ENCODE results near the gene C4orf51.

C4orf51 gene

DNA sequence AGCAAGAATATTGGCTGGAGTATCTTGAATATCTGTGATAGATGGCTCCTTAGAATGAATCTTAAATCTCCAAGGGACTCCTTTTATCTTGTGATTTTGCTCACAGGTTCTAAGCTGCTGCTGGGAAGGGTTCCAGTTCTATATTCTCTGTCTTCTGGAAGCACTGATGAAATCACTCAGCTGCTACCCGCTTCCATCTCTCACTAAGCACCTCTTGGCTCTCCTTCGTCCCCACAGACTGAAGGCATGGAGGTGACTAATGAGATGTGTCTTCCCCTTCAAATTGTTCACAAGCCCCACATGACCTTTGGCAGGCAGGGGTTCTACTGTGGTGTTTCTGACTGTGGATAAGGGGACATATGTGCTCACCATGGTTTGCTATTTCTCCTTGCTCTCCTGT is 75.9 kb downstream of the C4orf51 start:
- Histone ChIP-seq H3K27me3 (ENCODE audit: control insufficient read depth, insufficient read depth, low read length) (no peaks in the 10 kb centered on the region), H3K9me3 (ENCODE audit: control insufficient read depth, low read length) (no peaks in the 10 kb centered on the region), H3K27ac (no peak overlapping the region), H3K4me3 (ENCODE audit: low read depth, low read length) (no peak overlapping the region), H3K4me1 (no peaks in the 10 kb centered on the region), H3K4me2 (ENCODE audit: low read length) (no peak overlapping the region), H2AFZ (no peak overlapping the region), H3K36me3 (ENCODE audit: control insufficient read depth, insufficient read depth, low read length) (no peaks in the 10 kb centered on the region), H3K9ac (no peak overlapping the region), H3K79me2 (no peaks in the 10 kb centered on the region)
- no peak for TF ChIP-seq CTCF (IDR thresholded peaks at IDR 0.05)

DNA sequence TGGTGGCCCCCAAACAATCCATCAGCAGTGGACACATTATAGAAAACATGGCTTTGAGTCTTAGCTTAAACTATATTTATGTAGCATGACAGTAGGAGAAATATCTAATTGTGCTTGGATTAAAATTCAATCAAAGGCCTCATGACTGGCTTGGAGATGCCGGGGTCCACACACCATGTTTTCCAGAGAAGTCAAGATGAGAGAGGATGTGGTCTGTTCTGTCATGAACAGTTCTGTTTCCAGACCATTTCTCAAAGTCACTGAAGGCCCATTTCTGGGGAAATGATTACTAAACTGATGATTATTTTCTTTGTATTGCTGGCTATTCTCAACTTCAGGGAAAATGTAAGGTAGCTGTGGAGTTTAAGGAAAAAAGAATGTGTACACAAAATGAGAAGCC is 76.3 kb downstream of the C4orf51 start:
- H3K4me2 ChIP-seq (ENCODE audit: low read length): no peak overlapping the region
- H3K4me3 ChIP-seq (ENCODE audit: low read depth, low read length): no peak overlapping the region
- no peak overlapping the region for H3K27ac ChIP-seq
- H2AFZ ChIP-seq: no peak overlapping the region
- H3K36me3 ChIP-seq (ENCODE audit: control insufficient read depth, insufficient read depth, low read length): no peaks in the 10 kb centered on the region
- no peaks in the 10 kb centered on the region for H3K9me3 ChIP-seq (ENCODE audit: control insufficient read depth, low read length)
- no peaks in the 10 kb centered on the region for H3K27me3 ChIP-seq (ENCODE audit: control insufficient read depth, insufficient read depth, low read length)
- no peaks in the 10 kb centered on the region for H3K79me2 ChIP-seq
- TF ChIP-seq CTCF (IDR thresholded peaks at IDR 0.05): no peak
- no peaks in the 10 kb centered on the region for H3K4me1 ChIP-seq
- no peak overlapping the region for H3K9ac ChIP-seq

GRCh38 chr4:145757188-145757587 is 77.2 kb downstream of the C4orf51 start:
- no peak for TF ChIP-seq CTCF (IDR thresholded peaks at IDR 0.05)
- Histone ChIP-seq H3K79me2 (no peaks in the 10 kb centered on the region), H3K36me3 (ENCODE audit: control insufficient read depth, insufficient read depth, low read length) (no peaks in the 10 kb centered on the region), H3K4me2 (ENCODE audit: low read length) (no peak overlapping the region), H3K4me1 (no peaks in the 10 kb centered on the region), H3K9me3 (ENCODE audit: control insufficient read depth, low read length) (no peaks in the 10 kb centered on the region), H3K4me3 (ENCODE audit: low read depth, low read length) (no peak overlapping the region), H2AFZ (no peak overlapping the region), H3K27me3 (ENCODE audit: control insufficient read depth, insufficient read depth, low read length) (no peaks in the 10 kb centered on the region), H3K27ac (no peak overlapping the region), H3K9ac (no peak overlapping the region)

- Histone ChIP-seq H3K36me3 (ENCODE audit: control insufficient read depth, insufficient read depth, low read length) (no peaks in the 10 kb centered on the region), H3K9me3 (ENCODE audit: control insufficient read depth, low read length) (no peaks in the 10 kb centered on the region), H3K4me3 (ENCODE audit: low read depth, low read length) (no peak overlapping the region), H3K4me2 (ENCODE audit: low read length) (no peak overlapping the region), H3K27me3 (ENCODE audit: control insufficient read depth, insufficient read depth, low read length) (no peaks in the 10 kb centered on the region), H2AFZ (no peak overlapping the region), H3K4me1 (no peaks in the 10 kb centered on the region), H3K79me2 (no peaks in the 10 kb centered on the region), H3K9ac (no peak overlapping the region), H3K27ac (no peak overlapping the region)
- TF ChIP-seq CTCF (IDR thresholded peaks at IDR 0.05): no peak
Measured at GRCh38 chr4:145760176-145760575, 80.2 kb downstream of the C4orf51 start.
